ENCODE results near the gene SRGAP3. TPM values are rescaled to one million over a fixed set of nuclear protein-coding genes. Genes with fewer than 3 reads are reported as not detected.

SRGAP3 gene
- total and polyA plus RNA-seq, 2 experiments from 2014 or later, result 0.89 to 1.7 TPM

- Histone ChIP-seq H3K36me3 (ENCODE audit: low read depth) (no peaks in the 10 kb centered on the region), H3K27me3 (replicated peaks; ENCODE audit: insufficient read depth) (peaks cover 4% of the 10 kb centered on the region; the same call in 1 of the 2 replicates), H3K4me1 (ENCODE audit: insufficient read depth) (no peaks in the 10 kb centered on the region), H3K4me3 (no peak overlapping the region), H3K9me3 (ENCODE audit: low read depth) (no peaks in the 10 kb centered on the region), H3K4me2 (ENCODE audit: unreplicated experiment) (no peak overlapping the region), H3K9ac (no peak overlapping the region), H3K27ac (no peak overlapping the region), H4K20me1 (ENCODE audit: insufficient read depth) (no peaks in the 10 kb centered on the region), H3K9me2 (ENCODE audit: insufficient read depth) (no peaks in the 10 kb centered on the region), H2AFZ (no peak overlapping the region), H3K79me2 (ENCODE audit: insufficient read depth) (no peaks in the 10 kb centered on the region), H3F3A (ENCODE audit: insufficient read depth) (no peaks in the 10 kb centered on the region)
- DNase-seq, result no peak
- TF ChIP-seq EZH2 (IDR thresholded peaks at IDR 0.05; ENCODE audit: insufficient read depth, poor library complexity, severe bottlenecking), result no peak
- no peak for TF ChIP-seq EZH2phosphoT487 (IDR thresholded peaks at IDR 0.05; ENCODE audit: insufficient read depth, low read depth)
- WGBS, 2 experiments (ENCODE audit: low coverage in 1 of 2, low lambda C conversion rate in 2 of 2, missing lambda C conversion rate in 2 of 2), result 69 to 70% methylated on average over 2 of the region's 2 CpGs
- in situ Hi-C loops (cut with MboI), result no loop called here
Measured at GRCh38 chr3:9024341-9024740, 225.1 kb downstream of the SRGAP3 start.

- H2AFZ ChIP-seq, result no peak overlapping the region
- H3K9me2 ChIP-seq (ENCODE audit: insufficient read depth), result no peaks in the 10 kb centered on the region
- H3K36me3 ChIP-seq (ENCODE audit: low read depth), result no peaks in the 10 kb centered on the region
- no peaks in the 10 kb centered on the region for H3F3A ChIP-seq (ENCODE audit: insufficient read depth)
- H3K79me2 ChIP-seq (ENCODE audit: insufficient read depth), result no peaks in the 10 kb centered on the region
- H3K4me2 ChIP-seq (ENCODE audit: unreplicated experiment), result no peak overlapping the region
- no peaks in the 10 kb centered on the region for H4K20me1 ChIP-seq (ENCODE audit: insufficient read depth)
- H3K27ac ChIP-seq, result no peak overlapping the region
- no peaks in the 10 kb centered on the region for H3K9me3 ChIP-seq (ENCODE audit: low read depth)
- no peak for DNase-seq
- H3K4me1 ChIP-seq (ENCODE audit: insufficient read depth), result no peaks in the 10 kb centered on the region
- in situ Hi-C loops (cut with MboI), result no loop called here
- WGBS, 2 experiments (ENCODE audit: low coverage in 1 of 2, low lambda C conversion rate in 2 of 2, missing lambda C conversion rate in 2 of 2), result 87 to 100% methylated on average over 1 of the region's 1 CpG
- H3K27me3 ChIP-seq (replicated peaks; ENCODE audit: insufficient read depth), result peaks cover 10% of the 10 kb centered on the region; the same call in 1 of the 2 replicates
- TF ChIP-seq EZH2phosphoT487 (IDR thresholded peaks at IDR 0.05; ENCODE audit: insufficient read depth, low read depth), result no peak
- no peak for TF ChIP-seq EZH2 (IDR thresholded peaks at IDR 0.05; ENCODE audit: insufficient read depth, poor library complexity, severe bottlenecking)
- no peak overlapping the region for H3K4me3 ChIP-seq
- no peak overlapping the region for H3K9ac ChIP-seq
Measured at GRCh38 chr3:9023226-9023590, 226.2 kb downstream of the SRGAP3 start.

GRCh38 chr3:9022305-9023225 is 226.9 kb downstream of the SRGAP3 start:
- no peaks in the 10 kb centered on the region for H3F3A ChIP-seq (ENCODE audit: insufficient read depth)
- H3K4me2 ChIP-seq (ENCODE audit: unreplicated experiment), result no peak overlapping the region
- 63 to 66% methylated on average over 15 of the region's 15 CpGs for WGBS, 2 experiments (ENCODE audit: low coverage in 1 of 2, low lambda C conversion rate in 2 of 2, missing lambda C conversion rate in 2 of 2)
- no peak overlapping the region for H3K27ac ChIP-seq
- H3K9me2 ChIP-seq (ENCODE audit: insufficient read depth), result no peaks in the 10 kb centered on the region
- no peaks in the 10 kb centered on the region for H4K20me1 ChIP-seq (ENCODE audit: insufficient read depth)
- H2AFZ ChIP-seq, result no peak overlapping the region
- TF ChIP-seq EZH2 (IDR thresholded peaks at IDR 0.05; ENCODE audit: insufficient read depth, poor library complexity, severe bottlenecking) (no peak), EZH2phosphoT487 (IDR thresholded peaks at IDR 0.05; ENCODE audit: insufficient read depth, low read depth) (no peak)
- H3K9me3 ChIP-seq (ENCODE audit: low read depth), result no peaks in the 10 kb centered on the region
- in situ Hi-C loops (cut with MboI), result no loop called here
- no peak overlapping the region for H3K9ac ChIP-seq
- H3K4me1 ChIP-seq (ENCODE audit: insufficient read depth), result no peaks in the 10 kb centered on the region
- no peaks in the 10 kb centered on the region for H3K79me2 ChIP-seq (ENCODE audit: insufficient read depth)
- H3K27me3 ChIP-seq (replicated peaks; ENCODE audit: insufficient read depth), result peaks cover 10% of the 10 kb centered on the region; the same call in 1 of the 2 replicates
- no peak for DNase-seq
- H3K36me3 ChIP-seq (ENCODE audit: low read depth), result no peaks in the 10 kb centered on the region
- H3K4me3 ChIP-seq, result no peak overlapping the region

GRCh38 chr3:9021271-9022009 is 228.0 kb downstream of the SRGAP3 start:
- Histone ChIP-seq H3K4me1 (ENCODE audit: insufficient read depth) (no peaks in the 10 kb centered on the region), H3K4me3 (no peak overlapping the region), H3K9me2 (ENCODE audit: insufficient read depth) (no peaks in the 10 kb centered on the region), H3K9ac (no peak overlapping the region), H3K27me3 (replicated peaks; ENCODE audit: insufficient read depth) (peaks cover 10% of the 10 kb centered on the region; the same call in 1 of the 2 replicates), H3K79me2 (ENCODE audit: insufficient read depth) (no peaks in the 10 kb centered on the region), H4K20me1 (ENCODE audit: insufficient read depth) (no peaks in the 10 kb centered on the region), H3F3A (ENCODE audit: insufficient read depth) (no peaks in the 10 kb centered on the region), H2AFZ (no peak overlapping the region), H3K27ac (no peak overlapping the region), H3K4me2 (ENCODE audit: unreplicated experiment) (no peak overlapping the region), H3K9me3 (ENCODE audit: low read depth) (no peaks in the 10 kb centered on the region), H3K36me3 (ENCODE audit: low read depth) (no peaks in the 10 kb centered on the region)
- DNase-seq, result no peak
- no peak for TF ChIP-seq EZH2phosphoT487 (IDR thresholded peaks at IDR 0.05; ENCODE audit: insufficient read depth, low read depth)
- no peak for TF ChIP-seq EZH2 (IDR thresholded peaks at IDR 0.05; ENCODE audit: insufficient read depth, poor library complexity, severe bottlenecking)
- in situ Hi-C loops (cut with MboI), result no loop called here
- 89 to 95% methylated on average over 7 of the region's 7 CpGs for WGBS, 2 experiments (ENCODE audit: low coverage in 1 of 2, low lambda C conversion rate in 2 of 2, missing lambda C conversion rate in 2 of 2)
